ENCODE measurements around the gene GABRR3.

GABRR3 gene

GRCh38 chr3:97991293-97991682 lies 43.8 kb downstream of the GABRR3 start:
- TF ChIP-seq, protein P1, sequence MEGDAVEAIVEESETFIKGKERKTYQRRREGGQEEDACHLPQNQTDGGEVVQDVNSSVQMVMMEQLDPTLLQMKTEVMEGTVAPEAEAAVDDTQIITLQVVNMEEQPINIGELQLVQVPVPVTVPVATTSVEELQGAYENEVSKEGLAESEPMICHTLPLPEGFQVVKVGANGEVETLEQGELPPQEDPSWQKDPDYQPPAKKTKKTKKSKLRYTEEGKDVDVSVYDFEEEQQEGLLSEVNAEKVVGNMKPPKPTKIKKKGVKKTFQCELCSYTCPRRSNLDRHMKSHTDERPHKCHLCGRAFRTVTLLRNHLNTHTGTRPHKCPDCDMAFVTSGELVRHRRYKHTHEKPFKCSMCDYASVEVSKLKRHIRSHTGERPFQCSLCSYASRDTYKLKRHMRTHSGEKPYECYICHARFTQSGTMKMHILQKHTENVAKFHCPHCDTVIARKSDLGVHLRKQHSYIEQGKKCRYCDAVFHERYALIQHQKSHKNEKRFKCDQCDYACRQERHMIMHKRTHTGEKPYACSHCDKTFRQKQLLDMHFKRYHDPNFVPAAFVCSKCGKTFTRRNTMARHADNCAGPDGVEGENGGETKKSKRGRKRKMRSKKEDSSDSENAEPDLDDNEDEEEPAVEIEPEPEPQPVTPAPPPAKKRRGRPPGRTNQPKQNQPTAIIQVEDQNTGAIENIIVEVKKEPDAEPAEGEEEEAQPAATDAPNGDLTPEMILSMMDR (IDR thresholded peaks at IDR 0.05; ENCODE audit: low read depth, low read length): no peak
- no peak overlapping the region for H3K4me3 ChIP-seq (ENCODE audit: low read depth, low read length)

- no peak overlapping the region for H3K4me3 ChIP-seq (ENCODE audit: low read depth, low read length)
- TF ChIP-seq, protein P1 (IDR thresholded peaks at IDR 0.05; ENCODE audit: low read depth, low read length): no peak
These were observed 44.4 kb downstream of the GABRR3 start for GRCh38 chr3:97990624-97991292.

GRCh38 chr3:97988784-97989568 lies 46.1 kb downstream of the GABRR3 start:
- no peak overlapping the region for H3K4me3 ChIP-seq (ENCODE audit: low read depth, low read length)

GRCh38 chr3:97987306-97987705 lies 47.8 kb downstream of the GABRR3 start:
- TF ChIP-seq, protein P1 (IDR thresholded peaks at IDR 0.05; ENCODE audit: low read depth, low read length): no peak
- no peak overlapping the region for H3K4me3 ChIP-seq (ENCODE audit: low read depth, low read length)

More at GRCh38 chr3:97988784-97989568, 46.1 kb downstream of the GABRR3 start:
- TF ChIP-seq, protein P1 (IDR thresholded peaks at IDR 0.05; ENCODE audit: low read depth, low read length): no peak

DNA sequence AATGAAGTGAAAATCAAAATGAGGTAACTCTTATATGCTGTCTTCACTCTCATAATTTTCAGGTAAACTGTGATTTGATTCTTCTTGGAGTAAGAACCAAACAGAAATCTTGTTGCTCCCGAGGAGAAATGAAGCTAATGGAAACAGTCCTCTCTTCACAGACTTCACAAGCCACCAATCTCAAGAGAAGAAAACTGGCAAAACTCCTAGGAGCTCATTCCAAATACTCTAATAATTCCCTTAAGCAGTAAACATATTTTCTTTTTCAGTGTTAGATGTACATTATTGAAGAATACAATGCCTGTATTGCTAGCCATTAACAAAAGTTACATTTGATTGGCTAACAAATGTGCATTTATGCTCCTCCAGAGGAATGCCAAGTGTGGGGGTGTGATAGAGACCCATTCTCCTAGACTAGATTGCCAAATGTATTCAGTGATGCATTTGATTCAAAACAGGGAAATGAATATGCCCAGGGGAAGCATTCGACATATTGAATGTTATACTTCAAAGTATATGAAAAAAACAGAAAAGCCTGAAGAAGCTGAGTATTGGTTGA lies 51.1 kb downstream of the GABRR3 start:
- H3K4me3 ChIP-seq (ENCODE audit: low read depth, low read length): no peak overlapping the region
- TF ChIP-seq, protein P1 (IDR thresholded peaks at IDR 0.05; ENCODE audit: low read depth, low read length): no peak

- H3K4me3 ChIP-seq (ENCODE audit: low read depth, low read length): no peak overlapping the region
- TF ChIP-seq, protein P1 (IDR thresholded peaks at IDR 0.05; ENCODE audit: low read depth, low read length): no peak
These were observed 53.2 kb downstream of the GABRR3 start for GRCh38 chr3:97981886-97982285.

- H3K4me3 ChIP-seq (ENCODE audit: low read depth, low read length): no peak overlapping the region
- TF ChIP-seq, protein P1 (IDR thresholded peaks at IDR 0.05; ENCODE audit: low read depth, low read length): no peak
These were observed 55.5 kb downstream of the GABRR3 start for GRCh38 chr3:97979610-97980009.
